ENCODE measurements around the gene GAST. TPM values are rescaled to one million over a fixed set of nuclear protein-coding genes. Genes with fewer than 3 reads are reported as not detected.
"Not testable (repeated sequence)": the region's sequence is repeated elsewhere in the genome, so short reads cannot be mapped to it uniquely, and the experiment has no call there.

The GAST gene
- total RNA-seq, 1 experiment from 2014 or later: not detected

DNA sequence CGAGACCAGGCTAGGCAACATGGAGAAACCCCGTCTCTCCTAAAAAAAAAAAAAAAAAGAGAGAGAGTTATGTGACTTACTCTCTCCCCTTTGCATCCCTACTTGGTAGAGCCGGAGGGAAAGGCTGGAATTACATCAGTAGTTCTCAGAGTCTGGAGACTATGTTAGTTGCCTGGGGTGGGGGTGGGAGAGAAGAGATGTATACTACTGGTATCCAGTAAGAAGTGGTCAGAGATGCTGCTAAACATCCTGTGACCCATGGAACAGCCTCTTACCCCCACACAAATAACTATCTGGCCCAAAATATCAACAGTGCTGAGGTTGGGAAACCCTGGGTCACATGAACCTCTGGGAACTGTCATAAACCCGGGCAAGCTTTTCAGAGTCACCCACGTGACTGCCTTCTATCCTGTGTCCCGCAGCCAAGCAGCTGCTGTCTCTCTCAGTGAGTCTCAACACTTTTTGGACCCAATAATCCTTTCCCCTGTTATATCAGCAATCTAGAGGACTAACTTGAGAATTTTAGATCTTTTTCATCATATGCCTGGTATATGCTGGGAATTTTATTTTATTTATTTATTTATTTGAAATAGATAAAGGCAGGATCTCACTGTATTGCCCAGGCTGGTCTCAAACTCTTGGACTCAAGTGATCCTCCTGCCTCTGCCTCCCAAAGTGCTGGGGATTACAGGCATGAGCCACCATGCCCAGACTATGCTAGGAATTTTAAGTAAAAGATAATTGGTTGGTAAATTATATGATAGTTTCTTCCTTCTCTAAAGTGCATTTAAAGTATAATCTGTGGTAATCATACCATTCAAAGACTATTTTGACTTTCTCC, 14.8 kb upstream of the GAST start:
- Histone ChIP-seq H3K4me2 (ENCODE audit: low read depth, low read length, poor library complexity, severe bottlenecking) (no peak overlapping the region), H3K9me2 (replicated peaks; ENCODE audit: insufficient read depth, low read length) (no peaks in the 10 kb centered on the region), H4K20me1 (ENCODE audit: insufficient read depth, low read depth, low read length) (0 out of 2 replicates have a peak, but pooled peaks cover under 1% of the 10 kb centered on the region), H3K4me3 (ENCODE audit: low read length) (no peak overlapping the region), H2AFZ (ENCODE audit: low read length) (no peak overlapping the region), H3K9me3 (ENCODE audit: low read length) (no peaks in the 10 kb centered on the region), H3K27ac (ENCODE audit: low read length) (no peak overlapping the region), H3K4me1 (ENCODE audit: low read length) (no peaks in the 10 kb centered on the region), H3K79me2 (ENCODE audit: low read length) (no peaks in the 10 kb centered on the region), H3K27me3 (ENCODE audit: low read length) (no peaks in the 10 kb centered on the region), H3K36me3 (ENCODE audit: insufficient read depth, low read length) (peaks cover 5% of the 10 kb centered on the region), H3K9ac (ENCODE audit: low read length) (no peak overlapping the region)
- no peak for DNase-seq

DNA sequence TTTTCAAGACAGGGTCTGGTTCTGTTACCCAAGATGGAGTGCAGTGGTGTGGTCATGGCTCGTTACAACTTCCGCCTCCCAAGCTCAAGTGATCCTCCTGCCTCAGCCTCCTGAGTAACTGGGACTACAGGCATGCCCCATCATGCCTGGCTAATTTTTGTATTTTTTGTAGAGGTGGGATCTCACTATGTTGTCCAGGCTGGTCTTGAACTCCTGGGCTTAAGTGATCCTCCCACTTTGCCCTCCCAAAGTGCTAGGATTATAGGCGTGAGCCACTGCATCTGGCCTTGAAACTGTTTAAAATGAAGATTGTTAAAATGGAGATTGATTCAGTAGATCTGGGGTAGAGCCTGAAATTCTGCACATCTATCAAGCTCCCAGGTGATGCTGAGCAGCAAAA, 11.3 kb upstream of the GAST start:
- not testable (repeated sequence) for H3K4me2 ChIP-seq (ENCODE audit: low read depth, low read length, poor library complexity, severe bottlenecking); H3K4me1 ChIP-seq (ENCODE audit: low read length); H4K20me1 ChIP-seq (ENCODE audit: insufficient read depth, low read depth, low read length); H3K36me3 ChIP-seq (ENCODE audit: insufficient read depth, low read length); H3K9ac ChIP-seq (ENCODE audit: low read length); H3K4me3 ChIP-seq (ENCODE audit: low read length); H3K9me2 ChIP-seq (replicated peaks; ENCODE audit: insufficient read depth, low read length); H3K27ac ChIP-seq (ENCODE audit: low read length); H2AFZ ChIP-seq (ENCODE audit: low read length); H3K79me2 ChIP-seq (ENCODE audit: low read length); DNase-seq; H3K27me3 ChIP-seq (ENCODE audit: low read length); H3K9me3 ChIP-seq (ENCODE audit: low read length)

DNA sequence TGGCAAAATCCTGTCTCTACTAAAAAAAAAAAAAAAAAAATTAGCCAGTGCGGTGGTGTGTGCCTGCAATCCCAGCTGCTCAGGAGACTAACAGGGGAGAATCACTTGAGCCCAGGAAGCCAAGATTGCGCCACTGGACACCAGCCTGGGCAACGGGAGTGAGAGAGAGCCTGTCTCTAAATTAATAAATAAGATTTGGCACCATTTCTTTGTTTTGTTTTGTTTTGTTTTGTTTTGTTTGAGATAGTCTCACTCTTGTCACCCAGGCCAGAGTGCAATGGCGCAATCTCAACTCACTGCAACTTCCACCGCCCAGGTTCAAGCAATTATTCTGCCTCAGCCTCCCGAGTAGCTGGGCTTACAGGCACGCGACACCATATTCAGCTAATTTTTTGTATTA, 9.4 kb upstream of the GAST start:
- Histone ChIP-seq H2AFZ (ENCODE audit: low read length) (no peak overlapping the region), H3K4me3 (ENCODE audit: low read length) (no peak overlapping the region), H3K4me2 (ENCODE audit: low read depth, low read length, poor library complexity, severe bottlenecking) (no peak overlapping the region), H3K27ac (ENCODE audit: low read length) (no peak overlapping the region), H3K9me2 (replicated peaks; ENCODE audit: insufficient read depth, low read length) (no peaks in the 10 kb centered on the region), H3K9me3 (ENCODE audit: low read length) (no peaks in the 10 kb centered on the region), H4K20me1 (ENCODE audit: insufficient read depth, low read depth, low read length) (no peaks in the 10 kb centered on the region), H3K36me3 (ENCODE audit: insufficient read depth, low read length) (no peaks in the 10 kb centered on the region), H3K9ac (ENCODE audit: low read length) (no peak overlapping the region), H3K79me2 (ENCODE audit: low read length) (no peaks in the 10 kb centered on the region), H3K27me3 (ENCODE audit: low read length) (no peaks in the 10 kb centered on the region), H3K4me1 (ENCODE audit: low read length) (no peaks in the 10 kb centered on the region)
- no peak for DNase-seq

DNA sequence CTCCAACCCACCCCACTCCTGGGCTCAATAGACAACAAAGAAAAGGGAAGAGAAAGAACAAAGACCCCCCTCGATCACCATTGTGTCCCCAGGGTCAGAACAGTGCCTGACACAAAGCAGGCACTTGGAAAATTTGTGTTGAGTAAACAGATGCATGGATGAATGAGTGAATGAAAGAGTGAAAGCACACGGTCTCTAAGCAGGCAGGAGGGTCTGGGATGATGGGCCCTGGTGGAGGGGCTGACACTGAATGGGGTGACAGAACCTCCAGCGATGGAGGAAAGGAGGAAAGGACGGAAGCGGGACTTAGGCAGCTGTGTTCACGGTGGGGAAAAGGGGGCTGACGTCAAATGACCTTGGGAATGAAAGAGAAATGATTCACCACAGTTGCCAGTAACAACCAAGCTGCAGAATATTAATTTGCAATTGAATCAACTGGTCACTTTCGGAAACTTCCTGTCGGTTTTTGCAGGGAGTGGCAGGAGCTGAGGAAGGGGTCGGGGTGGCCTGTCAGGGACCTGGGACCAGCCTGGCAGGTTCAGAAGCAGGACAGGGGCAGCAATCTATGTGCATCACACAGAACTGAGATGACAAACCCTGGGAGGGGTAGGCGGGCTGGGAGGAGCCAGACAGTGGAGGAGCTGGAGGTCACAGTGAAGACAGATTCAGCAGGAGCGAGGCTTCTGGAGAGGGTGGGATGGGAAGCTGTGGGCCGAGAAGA, 6.7 kb upstream of the GAST start:
- DNase-seq: no peak
- no peak overlapping the region for H3K4me2 ChIP-seq (ENCODE audit: low read depth, low read length, poor library complexity, severe bottlenecking)

DNA sequence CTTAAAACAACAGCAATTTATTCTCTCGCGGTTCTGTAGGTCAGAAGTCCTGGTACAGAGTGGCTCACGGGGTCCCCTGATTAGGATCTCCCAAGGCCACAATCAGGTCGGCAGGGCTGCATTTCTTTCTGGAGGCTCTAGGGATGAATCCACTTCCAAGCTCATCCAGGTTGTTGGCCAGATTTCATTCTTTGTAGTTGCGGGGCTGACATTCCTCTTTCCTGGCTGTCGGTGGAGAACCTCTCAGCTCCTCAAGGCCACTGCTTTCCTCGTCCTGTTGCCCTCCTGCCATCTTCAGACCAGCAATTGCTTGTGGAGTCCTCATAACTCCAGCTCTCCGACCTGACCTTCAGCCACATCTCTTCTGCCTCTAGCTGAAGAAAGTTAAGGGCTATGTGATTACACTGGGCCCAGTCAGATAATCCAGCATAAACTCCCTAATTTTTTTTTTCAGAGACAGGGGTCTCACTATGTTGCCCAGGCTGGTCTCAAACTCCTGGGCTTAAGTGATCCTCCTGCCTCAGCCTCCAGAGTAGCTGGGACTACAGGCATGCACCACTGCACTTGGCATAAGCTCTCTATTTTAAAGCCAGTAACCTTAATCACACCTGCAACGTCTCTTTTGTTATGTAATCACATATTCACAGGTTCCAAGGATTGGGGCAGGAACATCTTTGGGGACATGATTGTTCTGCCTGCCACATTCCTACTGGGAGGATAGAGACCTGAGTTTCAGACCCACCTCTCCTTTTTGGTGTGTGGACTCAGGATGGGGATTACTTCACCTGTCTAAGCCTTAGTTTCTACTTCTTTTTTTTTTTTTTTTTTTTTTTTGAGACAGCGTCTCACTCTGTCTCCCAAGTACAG, 4.1 kb upstream of the GAST start:
- H3K79me2 ChIP-seq (ENCODE audit: low read length): no peaks in the 10 kb centered on the region
- no peaks in the 10 kb centered on the region for H3K9me2 ChIP-seq (replicated peaks; ENCODE audit: insufficient read depth, low read length)
- no peak overlapping the region for H3K4me3 ChIP-seq (ENCODE audit: low read length)
- no peaks in the 10 kb centered on the region for H3K4me1 ChIP-seq (ENCODE audit: low read length)
- no peaks in the 10 kb centered on the region for H4K20me1 ChIP-seq (ENCODE audit: insufficient read depth, low read depth, low read length)
- no peak overlapping the region for H3K27ac ChIP-seq (ENCODE audit: low read length)
- no peak overlapping the region for H3K9ac ChIP-seq (ENCODE audit: low read length)
- no peaks in the 10 kb centered on the region for H3K27me3 ChIP-seq (ENCODE audit: low read length)
- H3K4me2 ChIP-seq (ENCODE audit: low read depth, low read length, poor library complexity, severe bottlenecking): no peak overlapping the region
- H2AFZ ChIP-seq (ENCODE audit: low read length): no peak overlapping the region
- no peaks in the 10 kb centered on the region for H3K9me3 ChIP-seq (ENCODE audit: low read length)
- H3K36me3 ChIP-seq (ENCODE audit: insufficient read depth, low read length): no peaks in the 10 kb centered on the region
- no peak for DNase-seq

More for the DNA sequence above, 6.7 kb upstream of the GAST start:
- Histone ChIP-seq H3K27ac (ENCODE audit: low read length) (no peak overlapping the region), H3K4me1 (ENCODE audit: low read length) (no peaks in the 10 kb centered on the region), H3K79me2 (ENCODE audit: low read length) (no peaks in the 10 kb centered on the region), H3K36me3 (ENCODE audit: insufficient read depth, low read length) (no peaks in the 10 kb centered on the region), H3K27me3 (ENCODE audit: low read length) (no peaks in the 10 kb centered on the region), H3K9me2 (replicated peaks; ENCODE audit: insufficient read depth, low read length) (no peaks in the 10 kb centered on the region), H3K9ac (ENCODE audit: low read length) (no peak overlapping the region), H4K20me1 (ENCODE audit: insufficient read depth, low read depth, low read length) (no peaks in the 10 kb centered on the region), H2AFZ (ENCODE audit: low read length) (no peak overlapping the region), H3K9me3 (ENCODE audit: low read length) (no peaks in the 10 kb centered on the region), H3K4me3 (ENCODE audit: low read length) (no peak overlapping the region)

DNA sequence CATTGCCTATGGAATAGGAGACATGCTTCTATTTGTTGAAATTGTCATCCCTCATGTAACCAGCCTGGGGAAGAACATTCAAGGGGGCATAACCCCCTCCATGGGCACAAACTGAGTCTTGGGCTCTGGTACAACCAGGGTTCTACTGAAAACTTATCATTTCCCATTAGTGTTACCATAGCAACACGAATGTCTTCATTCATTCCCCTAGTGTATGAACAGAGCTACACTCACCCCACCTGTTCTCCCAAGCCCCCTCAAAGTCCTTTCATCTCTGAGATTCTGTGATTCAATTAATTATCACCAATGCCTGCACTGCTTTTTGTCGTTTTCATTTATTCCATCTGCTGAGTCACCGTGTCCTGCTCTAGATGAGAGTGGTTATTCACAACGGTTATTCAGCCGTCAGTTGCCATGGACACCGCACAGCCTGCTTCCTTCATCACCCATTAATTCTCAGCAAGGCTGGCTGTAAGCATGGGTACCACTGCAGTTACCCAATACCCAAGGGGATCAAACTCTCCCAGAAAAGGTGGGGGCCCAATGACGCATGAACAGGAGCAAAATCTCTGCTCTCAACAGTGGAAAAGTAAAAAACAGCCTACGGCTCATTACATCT, 1.6 kb upstream of the GAST start:
- H2AFZ ChIP-seq (ENCODE audit: low read length): no peak overlapping the region
- no peak for DNase-seq
- H3K36me3 ChIP-seq (ENCODE audit: insufficient read depth, low read length): no peaks in the 10 kb centered on the region
- H3K4me2 ChIP-seq (ENCODE audit: low read depth, low read length, poor library complexity, severe bottlenecking): no peak overlapping the region
- no peaks in the 10 kb centered on the region for H3K4me1 ChIP-seq (ENCODE audit: low read length)
- H3K9ac ChIP-seq (ENCODE audit: low read length): no peak overlapping the region
- H3K4me3 ChIP-seq (ENCODE audit: low read length): no peak overlapping the region
- no peaks in the 10 kb centered on the region for H3K79me2 ChIP-seq (ENCODE audit: low read length)
- H3K27me3 ChIP-seq (ENCODE audit: low read length): no peaks in the 10 kb centered on the region
- H3K9me2 ChIP-seq (replicated peaks; ENCODE audit: insufficient read depth, low read length): no peaks in the 10 kb centered on the region
- H3K27ac ChIP-seq (ENCODE audit: low read length): no peak overlapping the region
- no peaks in the 10 kb centered on the region for H3K9me3 ChIP-seq (ENCODE audit: low read length)
- H4K20me1 ChIP-seq (ENCODE audit: insufficient read depth, low read depth, low read length): no peaks in the 10 kb centered on the region

DNA sequence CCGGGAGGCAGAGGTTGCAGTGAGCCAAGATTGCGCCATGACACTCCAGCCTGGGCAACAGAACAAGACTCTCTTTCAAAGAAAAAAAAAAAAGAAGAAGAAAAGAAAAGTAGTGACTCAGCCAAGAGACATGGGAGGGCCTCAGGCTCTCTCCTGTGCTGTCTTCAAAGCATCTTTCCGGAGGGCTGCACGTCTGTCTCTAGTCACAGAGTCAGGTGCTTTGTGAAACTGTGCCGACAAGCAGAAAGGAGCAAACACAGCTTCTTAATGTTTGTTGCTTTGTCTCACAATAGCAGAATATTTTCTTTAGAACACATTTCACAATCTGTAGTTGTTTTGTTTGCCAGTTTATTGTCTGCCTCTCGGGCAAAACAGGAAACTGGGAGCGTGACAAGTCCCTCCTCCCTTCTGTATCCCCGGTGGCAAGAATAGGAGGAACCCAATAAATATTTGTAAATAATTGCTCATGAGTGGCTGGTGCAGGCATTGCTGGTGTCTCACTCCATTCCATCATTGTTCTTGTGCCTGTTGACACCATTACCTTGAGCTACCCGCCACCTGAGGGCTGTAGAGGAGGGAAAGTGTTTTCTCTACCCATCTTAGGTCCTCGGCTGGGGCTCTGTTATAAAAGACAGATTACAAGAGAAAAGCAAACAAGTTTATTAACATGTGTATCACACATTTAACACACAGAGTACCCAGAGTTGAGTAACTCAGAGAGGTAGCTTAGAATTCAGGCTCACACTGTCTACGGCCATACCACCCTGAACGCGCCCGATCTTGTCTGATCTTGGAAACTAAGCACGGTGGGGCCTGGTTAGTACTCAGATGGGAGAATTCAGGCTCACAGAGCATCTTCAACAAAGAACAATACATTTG, 5.5 kb downstream of the GAST start:
- no peak overlapping the region for H3K9ac ChIP-seq (ENCODE audit: low read length)
- H3K79me2 ChIP-seq (ENCODE audit: low read length): no peaks in the 10 kb centered on the region
- no peaks in the 10 kb centered on the region for H3K4me1 ChIP-seq (ENCODE audit: low read length)
- no peaks in the 10 kb centered on the region for H3K9me2 ChIP-seq (replicated peaks; ENCODE audit: insufficient read depth, low read length)
- no peak for DNase-seq
- no peak overlapping the region for H3K27ac ChIP-seq (ENCODE audit: low read length)
- H3K36me3 ChIP-seq (ENCODE audit: insufficient read depth, low read length): no peaks in the 10 kb centered on the region
- H4K20me1 ChIP-seq (ENCODE audit: insufficient read depth, low read depth, low read length): no peaks in the 10 kb centered on the region
- H2AFZ ChIP-seq (ENCODE audit: low read length): no peak overlapping the region
- no peak overlapping the region for H3K4me2 ChIP-seq (ENCODE audit: low read depth, low read length, poor library complexity, severe bottlenecking)
- no peaks in the 10 kb centered on the region for H3K27me3 ChIP-seq (ENCODE audit: low read length)
- H3K4me3 ChIP-seq (ENCODE audit: low read length): no peak overlapping the region
- H3K9me3 ChIP-seq (ENCODE audit: low read length): no peaks in the 10 kb centered on the region

All from Karpas-422 (cell line).